Measurements from ENCODE around the gene CHST11.
A peak's percentile ranks its signal among the peaks of the same experiment; 100 is the strongest.

The CHST11 gene

DNA sequence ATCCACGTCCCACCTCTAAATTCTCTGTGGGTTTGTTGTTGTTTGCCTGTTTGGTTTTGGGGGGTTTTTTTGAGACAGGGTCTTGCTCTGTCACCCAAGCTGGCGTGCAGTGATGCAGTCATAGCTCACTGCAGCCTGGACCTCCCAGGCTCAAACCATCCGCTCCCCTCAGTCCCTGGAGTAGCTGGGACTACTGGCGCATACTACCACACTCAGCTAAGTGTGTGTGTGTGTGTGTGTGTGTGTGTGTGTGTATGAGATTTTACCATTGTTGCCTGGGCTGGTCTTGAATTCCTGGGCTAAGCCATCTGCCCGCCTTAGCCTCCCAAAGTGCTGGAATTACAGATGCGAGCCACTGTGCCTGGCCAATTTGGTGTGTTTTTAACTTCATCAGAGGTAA lies 265.2 kb downstream of the CHST11 start:
- DNase-seq, result no peak
- TF ChIP-seq POLR2A (IDR thresholded peaks at IDR 0.05; ENCODE audit: low read length), result no peak
- TF ChIP-seq GATA1 (IDR thresholded peaks at IDR 0.05; ENCODE audit: low read depth, low read length), result no peak

DNA sequence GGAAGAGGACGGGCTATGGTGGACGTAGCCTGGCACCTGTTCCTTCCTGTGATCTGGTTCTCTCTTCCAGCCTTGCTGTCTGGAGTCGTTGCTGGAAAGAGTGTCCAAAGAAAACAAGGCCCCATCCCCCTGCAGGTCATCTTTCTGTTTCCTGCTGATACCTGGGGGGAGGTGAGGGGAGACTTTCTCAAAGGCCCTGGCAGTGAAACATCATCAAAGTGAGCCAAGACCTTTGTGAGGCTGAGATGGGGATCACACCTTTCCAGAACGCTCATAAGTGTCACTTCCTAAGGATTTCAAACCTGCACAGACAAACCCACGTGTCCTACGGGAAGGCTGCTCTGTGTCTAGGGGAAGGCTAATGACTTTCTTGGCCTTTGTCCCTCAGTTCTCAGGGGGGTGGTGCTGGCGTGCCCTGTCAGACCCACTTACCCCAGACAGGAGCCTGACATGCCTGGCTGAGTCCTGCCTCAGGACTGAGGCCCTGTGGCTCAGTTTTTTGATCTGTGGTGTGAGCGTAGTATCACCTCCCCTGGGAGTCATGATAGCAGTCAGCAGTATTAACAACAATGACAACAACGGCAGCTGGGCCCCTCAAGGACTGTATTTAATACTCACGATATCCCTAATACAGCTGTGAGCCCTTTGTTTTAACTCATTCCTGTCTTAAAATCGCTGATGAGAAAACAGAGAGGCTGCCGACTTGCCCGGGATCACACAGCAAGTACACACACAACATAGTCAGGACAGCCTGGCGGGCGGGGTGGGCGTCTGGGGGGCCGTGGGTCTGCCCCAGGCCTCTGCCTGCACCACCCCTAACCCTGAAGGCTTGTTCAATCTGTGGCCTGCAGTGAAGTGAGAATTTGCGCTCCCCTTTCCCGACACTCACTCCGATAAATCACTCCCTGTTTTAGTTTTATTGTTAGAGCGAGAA lies 266.1 kb downstream of the CHST11 start:
- no peak for DNase-seq
- no peak for TF ChIP-seq GATA1 (IDR thresholded peaks at IDR 0.05; ENCODE audit: low read depth, low read length)

DNA sequence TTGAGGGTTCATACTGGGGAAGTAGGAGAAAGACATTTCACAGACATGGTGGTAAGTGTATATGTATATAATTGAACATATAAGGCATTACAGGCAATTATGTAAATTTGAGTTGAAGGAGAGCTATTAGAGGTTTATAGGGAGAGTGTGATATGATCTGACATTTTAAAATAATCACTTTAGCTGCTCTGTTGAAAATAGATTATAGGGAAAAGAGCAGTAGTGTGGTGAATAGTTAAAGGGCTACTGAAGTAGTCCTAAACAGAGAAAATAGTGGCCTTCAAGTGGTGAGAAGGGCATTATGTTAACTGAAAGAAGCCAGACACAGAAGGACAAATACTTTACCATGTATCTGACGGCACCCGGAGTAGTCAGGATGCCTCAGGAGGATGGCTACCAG lies 267.1 kb downstream of the CHST11 start:
- TF ChIP-seq POLR2A (IDR thresholded peaks at IDR 0.05; ENCODE audit: low read length) (no peak), GATA1 (IDR thresholded peaks at IDR 0.05; ENCODE audit: low read depth, low read length) (no peak)
- DNase-seq, result no peak

DNA sequence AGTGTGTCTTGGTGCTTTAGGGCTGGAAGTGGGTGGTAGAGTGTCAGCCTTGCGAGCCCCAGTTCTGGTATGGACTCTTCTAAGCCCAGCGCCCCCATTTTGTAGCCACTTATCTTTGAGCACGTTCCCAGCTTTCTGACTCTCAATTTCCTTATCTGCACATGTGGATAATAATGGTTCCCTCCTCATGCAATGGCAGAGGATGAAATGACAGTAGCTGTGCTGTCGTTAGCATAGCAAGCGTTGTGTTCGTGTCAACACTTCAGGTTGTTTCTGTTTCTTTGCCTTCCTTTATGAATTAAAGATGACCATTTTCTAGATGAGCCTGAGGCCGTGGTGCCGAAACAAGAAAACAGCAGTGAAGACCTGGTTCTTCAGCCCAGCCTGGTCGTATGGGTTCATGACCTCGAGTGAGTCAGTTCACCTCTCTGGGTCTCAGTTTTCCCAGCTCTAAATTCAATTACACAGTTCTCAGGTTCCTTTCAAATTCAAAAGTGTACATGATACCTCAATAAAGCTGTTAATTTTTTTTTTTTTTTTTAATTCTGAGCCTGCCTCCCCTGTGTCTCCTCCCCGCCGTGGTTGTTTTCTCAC lies 268.3 kb downstream of the CHST11 start:
- no peak for TF ChIP-seq GATA1 (IDR thresholded peaks at IDR 0.05; ENCODE audit: low read depth, low read length)
- TF ChIP-seq POLR2A (IDR thresholded peaks at IDR 0.05; ENCODE audit: low read length), result no peak
- DNase-seq, result no peak

DNA sequence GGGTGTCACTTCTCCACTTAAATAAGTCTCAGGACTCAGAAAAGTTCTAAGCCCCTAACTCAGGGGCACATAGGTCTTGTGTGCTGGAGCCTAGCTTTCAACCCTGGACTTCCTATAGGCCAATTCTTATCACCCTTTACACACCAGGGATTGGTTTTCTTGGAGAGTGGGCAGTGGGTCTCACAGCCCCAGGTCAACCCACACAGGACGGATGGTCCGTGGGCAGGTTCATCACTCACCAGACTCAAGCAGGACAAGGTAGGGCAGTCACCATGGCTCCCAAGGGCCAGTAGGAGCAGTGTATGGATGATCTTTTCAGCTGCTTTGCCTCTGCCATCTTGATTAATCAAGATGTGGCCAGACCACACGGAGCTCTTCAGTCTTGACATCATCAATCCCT lies 268.9 kb downstream of the CHST11 start:
- TF ChIP-seq GATA1 (IDR thresholded peaks at IDR 0.05; ENCODE audit: low read depth, low read length), result no peak
- no peak for TF ChIP-seq POLR2A (IDR thresholded peaks at IDR 0.05; ENCODE audit: low read length)
- no peak for DNase-seq

DNA sequence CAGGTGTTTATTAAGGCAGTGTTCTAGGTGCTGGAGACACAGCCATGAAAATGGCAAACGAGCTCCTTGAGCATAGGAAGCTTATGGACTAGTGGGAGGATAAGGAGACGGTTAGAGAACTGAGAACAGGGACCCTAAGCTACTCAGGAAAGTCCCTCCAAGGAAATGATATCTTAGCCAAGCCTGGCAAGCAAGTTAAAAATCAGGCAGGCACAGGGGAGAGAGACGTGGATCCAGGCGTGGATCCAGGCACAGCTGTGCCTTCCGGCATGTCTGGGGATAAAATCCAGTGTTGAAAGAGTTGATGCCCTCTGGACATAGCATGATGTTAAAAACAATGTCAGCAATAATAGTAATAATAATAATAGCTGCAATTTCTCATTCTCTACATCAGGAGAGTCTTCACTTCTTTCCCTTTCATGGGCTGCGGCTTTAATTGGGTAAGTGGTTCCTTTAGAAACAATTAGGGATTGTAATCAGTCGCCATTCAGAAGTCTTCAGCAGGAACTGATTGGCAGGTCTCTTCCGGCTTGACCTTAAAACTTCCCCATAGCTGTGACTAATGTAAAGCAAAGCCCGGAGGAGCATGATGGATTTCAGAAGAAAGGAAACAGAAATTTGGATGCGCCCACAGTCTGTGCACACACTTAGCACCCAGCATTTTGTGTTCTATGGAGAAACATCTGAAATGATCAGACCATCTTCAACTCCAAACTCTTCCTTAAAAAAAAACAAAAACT lies 271.1 kb downstream of the CHST11 start:
- no peak for TF ChIP-seq GATA1 (IDR thresholded peaks at IDR 0.05; ENCODE audit: low read depth, low read length)
- no peak for TF ChIP-seq POLR2A (IDR thresholded peaks at IDR 0.05; ENCODE audit: low read length)
- DNase-seq, result no peak

DNA sequence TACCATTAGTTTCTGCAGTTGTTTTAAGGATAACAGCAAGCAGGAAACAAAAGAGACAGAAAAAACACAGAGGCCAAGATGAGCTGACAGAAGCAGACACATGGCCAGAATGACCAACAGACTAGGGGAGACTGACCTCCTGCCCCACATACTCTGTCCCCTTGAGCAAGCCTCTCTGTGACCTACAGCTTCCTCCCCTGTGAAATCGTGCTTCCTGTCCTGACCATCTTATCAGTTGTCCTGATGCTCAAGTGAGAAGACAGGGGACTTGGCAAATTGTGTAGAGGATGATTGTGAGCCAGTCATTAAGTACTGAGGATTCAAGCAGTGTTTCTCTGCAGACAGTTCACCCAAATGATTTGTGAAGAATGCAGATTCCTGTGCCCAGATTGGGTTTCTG lies 272.3 kb downstream of the CHST11 start:
- TF ChIP-seq POLR2A (IDR thresholded peaks at IDR 0.05; ENCODE audit: low read length) (no peak), GATA1 (IDR thresholded peaks at IDR 0.05; ENCODE audit: low read depth, low read length) (no peak)
- DNase-seq, result no peak

DNA sequence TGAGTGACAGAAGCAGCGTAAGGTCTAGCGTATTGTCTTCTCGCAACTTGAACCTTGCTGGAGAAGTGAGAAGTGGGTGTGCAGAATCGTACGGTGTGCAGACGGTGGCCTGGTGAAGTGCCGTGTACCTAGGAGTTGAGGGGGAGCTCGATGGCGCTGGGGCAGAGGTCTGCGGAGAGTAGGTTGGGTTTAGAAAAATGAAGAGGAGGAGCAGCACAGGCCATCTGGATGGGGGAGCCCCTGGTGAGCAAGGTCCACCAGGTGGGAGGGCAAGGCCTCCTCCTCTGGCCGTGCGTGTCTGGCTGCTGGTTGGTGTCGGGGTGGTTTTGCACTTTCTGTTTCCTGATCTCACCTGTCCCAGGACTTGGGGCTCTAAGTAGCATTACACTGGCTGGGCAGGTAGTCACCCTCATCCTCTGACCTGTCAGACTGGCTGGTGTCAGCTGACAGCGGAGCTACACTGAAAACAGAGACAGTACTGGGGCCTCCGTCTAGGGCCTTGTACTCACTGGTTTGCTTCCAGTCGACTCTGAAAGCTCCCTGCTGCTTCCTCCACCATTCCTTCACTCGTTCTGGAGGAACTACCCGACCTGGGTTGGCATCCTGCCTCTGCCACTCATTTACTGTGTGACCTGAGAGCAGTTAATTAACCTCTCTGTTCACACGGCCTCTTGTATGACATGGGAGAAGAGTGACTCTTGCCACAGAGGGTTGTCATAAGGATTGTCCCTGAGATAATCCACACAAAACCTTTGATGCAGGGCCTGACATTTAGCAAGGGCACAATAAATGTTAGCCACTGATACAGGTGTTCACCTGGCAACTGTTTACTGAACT lies 273.1 kb downstream of the CHST11 start:
- no peak for TF ChIP-seq GATA1 (IDR thresholded peaks at IDR 0.05; ENCODE audit: low read depth, low read length)
- no peak for TF ChIP-seq POLR2A (IDR thresholded peaks at IDR 0.05; ENCODE audit: low read length)

DNA sequence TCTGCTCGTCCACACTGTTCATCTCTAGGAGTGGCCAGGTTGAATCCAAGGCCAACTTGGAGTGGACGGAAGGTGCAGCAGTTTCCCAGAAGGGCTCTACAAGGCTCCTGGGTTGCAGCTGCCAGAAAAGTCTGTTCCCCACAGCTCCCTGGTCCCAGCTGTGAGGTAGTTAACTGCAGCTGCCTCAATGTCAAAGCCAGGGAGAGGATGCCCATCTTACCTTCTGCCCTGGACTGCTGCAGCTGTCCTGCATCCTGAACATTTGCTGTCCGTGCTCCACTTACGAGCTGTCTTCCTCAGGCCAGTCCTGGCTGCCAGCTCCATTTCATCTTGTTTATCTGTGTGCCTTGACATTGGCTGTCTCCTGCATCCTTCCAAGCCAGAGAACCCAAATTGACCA lies 274.0 kb downstream of the CHST11 start:
- DNase-seq, result no peak
- no peak for TF ChIP-seq POLR2A (IDR thresholded peaks at IDR 0.05; ENCODE audit: low read length)

More for the DNA sequence above, 273.1 kb downstream of the CHST11 start:
- no peak for DNase-seq

DNA sequence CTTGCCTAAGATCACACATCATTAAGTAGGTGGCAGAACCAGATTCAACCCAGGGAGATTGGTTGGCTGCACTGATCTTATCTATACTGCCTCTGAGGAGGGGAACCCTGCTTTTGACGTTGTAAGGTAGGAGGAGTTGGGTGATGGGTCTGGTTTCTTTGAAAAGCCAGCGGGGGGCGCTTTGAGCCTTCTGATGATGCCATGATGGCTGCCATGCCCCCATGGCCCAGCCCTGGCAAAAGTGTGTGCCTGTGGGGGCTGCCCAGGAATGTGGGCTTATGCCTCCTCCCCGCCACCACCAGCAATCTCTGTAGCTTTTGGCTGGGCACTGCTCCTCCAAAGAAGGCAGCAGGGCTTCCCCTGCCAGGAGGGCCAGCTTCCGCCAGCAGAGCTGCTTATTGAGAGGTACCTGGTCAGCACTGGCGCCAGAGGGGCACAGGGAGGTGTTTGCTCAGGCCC lies 277.0 kb downstream of the CHST11 start:
- no peak for TF ChIP-seq POLR2A (IDR thresholded peaks at IDR 0.05; ENCODE audit: low read length)
- TF ChIP-seq GATA1 (IDR thresholded peaks at IDR 0.05; ENCODE audit: low read depth, low read length), result no peak
- peak; percentile 43 to 47 for DNase-seq

DNA sequence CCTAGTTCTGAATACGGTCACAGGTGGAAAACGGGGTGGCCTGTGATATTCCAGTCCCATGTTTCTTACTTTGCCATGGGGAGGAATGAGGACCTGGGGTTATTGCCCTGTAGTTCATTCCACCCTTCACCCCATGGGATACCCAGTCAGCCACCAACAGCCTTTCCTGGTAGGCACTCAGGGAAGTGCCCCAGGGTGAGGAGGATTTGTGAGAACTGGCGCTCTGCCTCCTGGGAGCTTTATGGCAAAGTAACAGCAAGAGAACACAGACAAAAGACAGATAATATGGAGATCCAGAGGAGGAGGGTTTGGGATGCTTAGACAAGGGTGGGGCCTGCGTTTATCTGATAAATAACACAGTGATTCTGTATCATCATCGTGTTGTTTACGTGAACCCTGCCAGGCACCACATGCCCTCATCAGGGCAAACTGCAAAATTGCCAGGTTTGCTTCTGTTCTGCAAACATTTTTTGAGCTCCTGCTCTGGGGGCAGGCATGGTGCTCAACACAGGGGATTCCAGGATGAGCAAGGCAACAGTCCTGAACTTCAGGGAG lies 277.9 kb downstream of the CHST11 start:
- no peak for TF ChIP-seq GATA1 (IDR thresholded peaks at IDR 0.05; ENCODE audit: low read depth, low read length)
- TF ChIP-seq POLR2A (IDR thresholded peaks at IDR 0.05; ENCODE audit: low read length), result no peak
- no peak for DNase-seq

DNA sequence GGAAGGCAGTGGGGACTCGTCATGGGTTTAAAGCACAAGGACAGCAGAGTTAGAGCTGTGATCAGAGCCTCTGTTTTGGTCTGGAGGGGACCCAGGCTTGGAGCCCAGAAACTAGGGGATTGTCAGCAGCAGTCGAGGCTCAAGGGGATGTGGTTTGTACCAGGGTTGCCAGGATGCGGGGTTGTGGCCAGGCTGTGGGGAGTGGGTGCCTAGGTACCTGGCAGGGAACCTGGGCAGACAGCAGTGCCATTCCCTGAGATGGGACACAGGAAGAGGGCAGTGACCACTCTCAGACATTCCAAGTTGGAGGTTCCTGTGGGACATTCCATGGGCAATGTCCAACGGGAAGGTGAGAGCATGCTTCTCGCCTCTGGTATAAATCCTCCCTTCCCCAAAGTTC lies 279.1 kb downstream of the CHST11 start:
- TF ChIP-seq POLR2A (IDR thresholded peaks at IDR 0.05; ENCODE audit: low read length) (no peak), GATA1 (IDR thresholded peaks at IDR 0.05; ENCODE audit: low read depth, low read length) (no peak)
- no peak for DNase-seq

DNA sequence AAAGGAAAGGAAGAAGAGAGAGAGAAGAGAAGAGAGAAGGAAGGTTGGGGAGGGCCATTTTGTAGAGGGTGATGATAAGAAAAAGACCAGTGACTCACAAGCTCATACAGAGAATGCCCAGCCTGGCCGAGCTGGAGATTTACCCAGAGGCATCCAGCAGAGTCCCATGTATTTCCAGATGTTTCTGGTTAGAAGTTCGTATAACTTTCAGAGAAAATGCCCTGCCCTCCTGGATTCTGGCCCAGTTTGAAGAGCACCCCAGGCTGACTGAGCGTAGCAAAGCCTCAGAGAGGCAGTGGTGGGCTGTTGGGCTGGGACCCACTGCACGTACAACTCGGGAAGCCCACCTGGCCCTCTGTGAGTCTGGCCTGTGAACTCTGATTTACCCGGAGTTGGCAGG lies 279.6 kb downstream of the CHST11 start:
- no peak for DNase-seq
- no peak for TF ChIP-seq POLR2A (IDR thresholded peaks at IDR 0.05; ENCODE audit: low read length)
- no peak for TF ChIP-seq GATA1 (IDR thresholded peaks at IDR 0.05; ENCODE audit: low read depth, low read length)
